Gastroesophageal sphincter (tissue), 4 donors: Measurements from ENCODE around the gene CDRT15. TPM values are rescaled to one million over a fixed set of nuclear protein-coding genes. Genes with fewer than 3 reads are reported as not detected.
"Not testable (repeated sequence)": the region's sequence is repeated elsewhere in the genome, so short reads cannot be mapped to it uniquely, and the experiment has no call there.

ENCODE experiments used
- ATAC-seq: fragments of 150-250 bp; one replicate; pipeline ENCODE4 v1.9.1; 2016; ENCODE audit warnings: mild to moderate bottlenecking, moderate library complexity
- H3K27ac ChIP-seq, 4 donors: fragments of 200-600 bp; sonication (generic) in 3 of 4; 1 replicate in 3 of 4; 2 replicates in 1 of 4; pipeline ENCODE4 v1.5.1; 2016 to 2019
- H3K27me3 ChIP-seq: fragments of 200-600 bp; sonication (generic); one replicate; pipeline ENCODE4 v1.5.1; 2019
- H3K36me3 ChIP-seq, 2 donors: fragments of 200-600 bp; sonication (generic); one replicate each; pipeline ENCODE4 v1.5.1; 2019; ENCODE audit warnings: control low read depth in 1 of 2
- H3K4me1 ChIP-seq, 3 donors: fragments of 200-600 bp; sonication (generic); 1 replicate in 2 of 3; 2 replicates in 1 of 3; pipeline ENCODE4 v1.5.1; 2016 to 2019; ENCODE audit warnings: control low read depth in 2 of 3
- H3K4me3 ChIP-seq, 2 donors: fragments of 200-600 bp; sonication (generic); one replicate each; pipeline ENCODE4 v1.5.1; 2019; ENCODE audit warnings: mild to moderate bottlenecking in 1 of 2, moderate library complexity in 1 of 2
- H3K9me3 ChIP-seq, 3 donors: fragments of 200-600 bp; sonication (generic); one replicate each; pipeline ENCODE4 v1.5.1; 2017 to 2019; ENCODE audit warnings: control low read depth in 2 of 3
- CTCF ChIP-seq, 4 experiments: fragments of 200-600 bp in 2 of 4; fragments of 450-650 bp in 2 of 4; sonication (generic) in 1 of 4; IDR thresholded peaks; one replicate each; pipeline ENCODE4 v1.5.1; 2017 to 2019; ENCODE audit warnings: antibody characterized with exemption in 4 of 4, mild to moderate bottlenecking in 2 of 4, moderate library complexity in 2 of 4
- EP300 ChIP-seq: sonication (generic); formaldehyde crosslinking; IDR thresholded peaks from one replicate; pipeline ENCODE4 v1.6.1; 2017; ENCODE audit warnings: antibody characterized with exemption, mild to moderate bottlenecking
- POLR2A ChIP-seq, 2 donors: fragments of 450-650 bp; IDR thresholded peaks; one replicate each; pipeline ENCODE4 v1.6.1; 2017; ENCODE audit warnings: antibody characterized with exemption in 2 of 2, mild to moderate bottlenecking in 2 of 2, moderate library complexity in 1 of 2
- POLR2AphosphoS5 ChIP-seq: sonication (generic); formaldehyde crosslinking; IDR thresholded peaks from one replicate; pipeline ENCODE4 v1.6.1; 2017; ENCODE audit warnings: antibody characterized with exemption
- WGBS, 2 donors: methylation state at CpG; one replicate each; pipeline ENCODE4 v1.1.5; 2018; ENCODE audit warnings: low coverage in 1 of 2; 5-methylcytosine and 5-hydroxymethylcytosine counted together
- total RNA-seq, 4 donors: library from RNA; depleted of rRNA; stranded (reverse); fragments of >200 nt; gene quantifications; one replicate each; pipeline ENCODE4 v1.1.0, GENCODE V29; 2016

CDRT15 gene
- total RNA-seq, result not detected

GRCh38 chr17:14236762-14237161 is at the start of gene CDRT15:
TSS of gene CDRT15 (minus strand) at chr17:14236862. CDS start at chr17:14236833, 29 bp downstream.
- H3K9me3 ChIP-seq, result not testable (repeated sequence)
- 75% methylated on average over 4 of the region's 11 CpGs; no CpG with 5 or more reads in 1 of the 2 donors for WGBS, 2 donors

GRCh38 chr17:14282726-14283125 is 46.1 kb upstream of the CDRT15 start:
- H3K9me3 ChIP-seq, result no peaks in the 10 kb centered on the region
- peaks cover 16% of the 10 kb centered on the region for H3K27me3 ChIP-seq
- H3K4me3 ChIP-seq, result no peak overlapping the region
- 80 to 90% methylated on average over 2 of the region's 2 CpGs for WGBS, 2 donors
- ATAC-seq, result no peak
- TF ChIP-seq POLR2A (IDR thresholded peaks at IDR 0.05) (no peak), POLR2AphosphoS5 (no peak), CTCF (IDR thresholded peaks at IDR 0.05) (no peak), EP300 (no peak)
- H3K27ac ChIP-seq, result no peak overlapping the region
- H3K36me3 ChIP-seq, result no peaks in the 10 kb centered on the region
- H3K4me1 ChIP-seq, result no peaks in the 10 kb centered on the region

More at GRCh38 chr17:14236762-14237161, at the start of gene CDRT15:
- H3K27me3 ChIP-seq, H3K36me3 ChIP-seq, H3K4me1 ChIP-seq, H3K4me3 ChIP-seq, H3K27ac ChIP-seq, ATAC-seq: not testable (repeated sequence)

GRCh38 chr17:14281530-14281929 is 44.9 kb upstream of the CDRT15 start:
- H3K36me3 ChIP-seq, result no peaks in the 10 kb centered on the region
- 77 to 100% methylated on average over 2 to 3 of the region's 3 CpGs for WGBS, 2 donors
- no peaks in the 10 kb centered on the region for H3K4me1 ChIP-seq
- H3K4me3 ChIP-seq, result no peak overlapping the region
- H3K27ac ChIP-seq, result no peak overlapping the region
- no peak for TF ChIP-seq CTCF (IDR thresholded peaks at IDR 0.05)
- TF ChIP-seq POLR2AphosphoS5, result no peak
- TF ChIP-seq POLR2A (IDR thresholded peaks at IDR 0.05), result no peak
- TF ChIP-seq EP300, result no peak
- no peak for ATAC-seq
- peaks cover 15% of the 10 kb centered on the region for H3K27me3 ChIP-seq
- no peaks in the 10 kb centered on the region for H3K9me3 ChIP-seq

GRCh38 chr17:14276535-14277250 is 40.0 kb upstream of the CDRT15 start:
- Histone ChIP-seq H3K27me3 (peaks cover 8% of the 10 kb centered on the region), H3K27ac (no peak overlapping the region), H3K36me3 (no peaks in the 10 kb centered on the region), H3K9me3 (peaks cover 0 to 7% (median 0%) of the 10 kb centered on the region in 3 donors), H3K4me1 (no peaks in the 10 kb centered on the region), H3K4me3 (no peak overlapping the region)
- no peak for ATAC-seq
- TF ChIP-seq POLR2AphosphoS5, result no peak
- no peak for TF ChIP-seq EP300
- no peak for TF ChIP-seq POLR2A (IDR thresholded peaks at IDR 0.05)
- no peak for TF ChIP-seq CTCF (IDR thresholded peaks at IDR 0.05)
- WGBS, 2 donors, result 60 to 83% methylated on average over 2 of the region's 2 CpGs

GRCh38 chr17:14270508-14270907 is 33.8 kb upstream of the CDRT15 start:
- Histone ChIP-seq H3K9me3 (peaks cover 0 to 5% (median 0%) of the 10 kb centered on the region in 3 donors), H3K36me3 (no peaks in the 10 kb centered on the region), H3K4me1 (no peaks in the 10 kb centered on the region), H3K27me3 (no peaks in the 10 kb centered on the region), H3K4me3 (no peak overlapping the region), H3K27ac (no peak overlapping the region)
- no peak for ATAC-seq
- WGBS, 2 donors, result 42 to 51% methylated on average over 2 of the region's 2 CpGs
- TF ChIP-seq EP300, result no peak
- TF ChIP-seq POLR2AphosphoS5, result no peak
- TF ChIP-seq POLR2A (IDR thresholded peaks at IDR 0.05), result no peak
- TF ChIP-seq CTCF (IDR thresholded peaks at IDR 0.05), result no peak
